ENCODE data around the gene SMC1B. TPM values are rescaled to one million over a fixed set of nuclear protein-coding genes. Genes with fewer than 3 reads are reported as not detected.

SMC1B gene
- total and polyA plus RNA-seq, 2 experiments from 2014 or later, result 0.10 TPM; not detected in 1

DNA sequence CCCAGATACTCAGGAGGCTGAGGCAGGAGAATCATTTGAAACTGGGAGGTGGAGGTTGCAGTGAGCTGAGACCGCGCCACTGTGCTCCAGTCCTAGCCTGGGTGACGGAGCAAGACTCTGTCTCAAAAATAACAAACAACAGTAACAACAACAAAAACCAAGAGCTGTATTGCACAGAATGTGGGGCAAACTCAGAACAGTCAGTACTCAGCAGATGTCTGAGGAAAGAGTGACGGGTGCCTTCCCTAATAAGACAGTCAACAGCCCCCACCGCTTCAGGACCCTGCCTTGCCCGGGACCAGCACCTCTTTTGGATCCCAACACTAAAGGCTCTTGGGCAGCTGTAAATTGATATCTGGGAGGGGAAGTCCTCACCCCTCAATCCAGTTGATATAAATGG, 40.4 kb upstream of the SMC1B start (continued):
- TF ChIP-seq, protein P1, sequence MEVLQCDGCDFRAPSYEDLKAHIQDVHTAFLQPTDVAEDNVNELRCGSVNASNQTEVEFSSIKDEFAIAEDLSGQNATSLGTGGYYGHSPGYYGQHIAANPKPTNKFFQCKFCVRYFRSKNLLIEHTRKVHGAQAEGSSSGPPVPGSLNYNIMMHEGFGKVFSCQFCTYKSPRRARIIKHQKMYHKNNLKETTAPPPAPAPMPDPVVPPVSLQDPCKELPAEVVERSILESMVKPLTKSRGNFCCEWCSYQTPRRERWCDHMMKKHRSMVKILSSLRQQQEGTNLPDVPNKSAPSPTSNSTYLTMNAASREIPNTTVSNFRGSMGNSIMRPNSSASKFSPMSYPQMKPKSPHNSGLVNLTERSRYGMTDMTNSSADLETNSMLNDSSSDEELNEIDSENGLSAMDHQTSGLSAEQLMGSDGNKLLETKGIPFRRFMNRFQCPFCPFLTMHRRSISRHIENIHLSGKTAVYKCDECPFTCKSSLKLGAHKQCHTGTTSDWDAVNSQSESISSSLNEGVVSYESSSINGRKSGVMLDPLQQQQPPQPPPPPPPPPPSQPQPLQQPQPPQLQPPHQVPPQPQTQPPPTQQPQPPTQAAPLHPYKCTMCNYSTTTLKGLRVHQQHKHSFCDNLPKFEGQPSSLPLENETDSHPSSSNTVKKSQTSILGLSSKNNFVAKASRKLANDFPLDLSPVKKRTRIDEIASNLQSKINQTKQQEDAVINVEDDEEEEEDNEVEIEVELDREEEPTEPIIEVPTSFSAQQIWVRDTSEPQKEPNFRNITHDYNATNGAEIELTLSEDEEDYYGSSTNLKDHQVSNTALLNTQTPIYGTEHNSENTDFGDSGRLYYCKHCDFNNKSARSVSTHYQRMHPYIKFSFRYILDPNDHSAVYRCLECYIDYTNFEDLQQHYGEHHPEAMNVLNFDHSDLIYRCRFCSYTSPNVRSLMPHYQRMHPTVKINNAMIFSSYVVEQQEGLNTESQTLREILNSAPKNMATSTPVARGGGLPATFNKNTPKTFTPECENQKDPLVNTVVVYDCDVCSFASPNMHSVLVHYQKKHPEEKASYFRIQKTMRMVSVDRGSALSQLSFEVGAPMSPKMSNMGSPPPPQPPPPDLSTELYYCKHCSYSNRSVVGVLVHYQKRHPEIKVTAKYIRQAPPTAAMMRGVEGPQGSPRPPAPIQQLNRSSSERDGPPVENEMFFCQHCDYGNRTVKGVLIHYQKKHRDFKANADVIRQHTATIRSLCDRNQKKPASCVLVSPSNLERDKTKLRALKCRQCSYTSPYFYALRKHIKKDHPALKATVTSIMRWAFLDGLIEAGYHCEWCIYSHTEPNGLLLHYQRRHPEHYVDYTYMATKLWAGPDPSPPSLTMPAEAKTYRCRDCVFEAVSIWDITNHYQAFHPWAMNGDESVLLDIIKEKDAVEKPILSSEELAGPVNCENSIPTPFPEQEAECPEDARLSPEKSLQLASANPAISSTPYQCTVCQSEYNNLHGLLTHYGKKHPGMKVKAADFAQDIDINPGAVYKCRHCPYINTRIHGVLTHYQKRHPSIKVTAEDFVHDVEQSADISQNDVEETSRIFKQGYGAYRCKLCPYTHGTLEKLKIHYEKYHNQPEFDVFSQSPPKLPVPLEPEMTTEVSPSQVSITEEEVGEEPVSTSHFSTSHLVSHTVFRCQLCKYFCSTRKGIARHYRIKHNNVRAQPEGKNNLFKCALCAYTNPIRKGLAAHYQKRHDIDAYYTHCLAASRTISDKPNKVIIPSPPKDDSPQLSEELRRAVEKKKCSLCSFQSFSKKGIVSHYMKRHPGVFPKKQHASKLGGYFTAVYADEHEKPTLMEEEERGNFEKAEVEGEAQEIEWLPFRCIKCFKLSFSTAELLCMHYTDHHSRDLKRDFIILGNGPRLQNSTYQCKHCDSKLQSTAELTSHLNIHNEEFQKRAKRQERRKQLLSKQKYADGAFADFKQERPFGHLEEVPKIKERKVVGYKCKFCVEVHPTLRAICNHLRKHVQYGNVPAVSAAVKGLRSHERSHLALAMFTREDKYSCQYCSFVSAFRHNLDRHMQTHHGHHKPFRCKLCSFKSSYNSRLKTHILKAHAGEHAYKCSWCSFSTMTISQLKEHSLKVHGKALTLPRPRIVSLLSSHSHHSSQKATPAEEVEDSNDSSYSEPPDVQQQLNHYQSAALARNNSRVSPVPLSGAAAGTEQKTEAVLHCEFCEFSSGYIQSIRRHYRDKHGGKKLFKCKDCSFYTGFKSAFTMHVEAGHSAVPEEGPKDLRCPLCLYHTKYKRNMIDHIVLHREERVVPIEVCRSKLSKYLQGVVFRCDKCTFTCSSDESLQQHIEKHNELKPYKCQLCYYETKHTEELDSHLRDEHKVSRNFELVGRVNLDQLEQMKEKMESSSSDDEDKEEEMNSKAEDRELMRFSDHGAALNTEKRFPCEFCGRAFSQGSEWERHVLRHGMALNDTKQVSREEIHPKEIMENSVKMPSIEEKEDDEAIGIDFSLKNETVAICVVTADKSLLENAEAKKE (CRISPR knock-in tag; IDR thresholded peaks at IDR 0.05), result no peak
- TF ChIP-seq ZNF114 (CRISPR knock-in tag; IDR thresholded peaks at IDR 0.05), result no peak
- no peak for TF ChIP-seq JUNB (IDR thresholded peaks at IDR 0.05; ENCODE audit: unreplicated experiment)
- no peak for TF ChIP-seq STAT1 (IDR thresholded peaks at IDR 0.05; ENCODE audit: unreplicated experiment)

DNA sequence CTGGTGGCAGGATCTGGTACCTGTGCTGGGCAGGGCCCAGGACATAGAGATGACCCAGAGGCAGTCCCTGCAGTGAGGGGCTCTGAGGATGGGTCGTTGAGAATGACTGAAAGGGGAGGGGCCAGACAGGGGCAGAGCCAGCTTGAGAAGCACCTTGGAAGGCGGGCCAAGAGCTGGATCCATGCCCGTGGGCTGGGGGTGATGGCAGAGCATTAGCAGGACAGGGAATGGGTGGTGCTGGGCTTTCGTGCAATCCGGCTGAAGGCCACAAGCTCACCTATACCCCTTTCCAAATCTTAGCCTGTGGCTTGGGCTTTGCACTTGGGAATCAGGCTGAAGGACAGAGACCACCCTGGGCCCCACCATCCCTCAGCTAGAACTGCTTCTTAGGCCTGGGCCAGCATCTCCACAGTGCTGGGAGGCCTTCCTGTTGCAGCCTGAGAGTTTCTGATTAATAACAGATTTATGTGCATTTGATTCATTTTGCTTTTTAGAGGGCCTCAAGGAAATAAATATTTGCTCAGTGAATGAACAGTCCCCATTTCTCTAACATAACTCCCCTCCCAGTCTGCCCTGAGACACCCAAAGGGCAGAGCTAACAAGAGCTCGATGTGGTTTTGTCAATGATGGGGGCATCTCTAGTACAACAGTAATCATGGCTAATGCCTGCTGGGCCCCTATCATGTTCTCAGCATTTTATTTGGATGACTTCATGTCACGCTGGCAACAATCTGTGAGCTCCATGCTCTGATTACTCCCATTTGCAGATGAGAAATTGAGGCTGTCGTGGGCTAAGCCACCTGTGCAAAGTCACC, 39.4 kb upstream of the SMC1B start:
- no peaks in the 10 kb centered on the region for H3K36me3 ChIP-seq (ENCODE audit: insufficient read depth)
- H3K27me3 Mint-ChIP-seq (ENCODE audit: insufficient read depth, low read depth, poor library complexity), result peaks cover 5% of the 10 kb centered on the region
- no peaks in the 10 kb centered on the region; the same call in 2 of the 3 replicates for H3K36me3 Mint-ChIP-seq (ENCODE audit: low read depth)
- H3K9me2 ChIP-seq (ENCODE audit: insufficient read depth), result no peaks in the 10 kb centered on the region
- no peak overlapping the region for H3K4me2 ChIP-seq
- no peak overlapping the region for H3K27ac ChIP-seq (ENCODE audit: low read depth)
- H2AFZ ChIP-seq, result no peak overlapping the region
- H3K27me3 ChIP-seq (ENCODE audit: insufficient read depth), result no peaks in the 10 kb centered on the region
- no peak overlapping the region for H3K27ac Mint-ChIP-seq
- H3K4me3 ChIP-seq, result no peak overlapping the region
- DNase-seq (ENCODE audit: low spot score), result no peak
- ATAC-seq, result peak; percentile 31; the same call in 1 of the 3 replicates
- H4K20me1 ChIP-seq (replicated peaks; ENCODE audit: insufficient read depth), result no peaks in the 10 kb centered on the region
- TF ChIP-seq CREB1 (CRISPR knock-in tag; IDR thresholded peaks at IDR 0.05; ENCODE audit: low read depth), result no peak
- no peak for TF ChIP-seq ZNF331 (CRISPR knock-in tag; IDR thresholded peaks at IDR 0.05; ENCODE audit: low read depth)
- no peak for TF ChIP-seq ZNF114 (CRISPR knock-in tag; IDR thresholded peaks at IDR 0.05)
- H3K79me2 ChIP-seq (replicated peaks; ENCODE audit: insufficient read depth), result no peaks in the 10 kb centered on the region
- H3K4me3 Mint-ChIP-seq, result no peak overlapping the region
- no peaks in the 10 kb centered on the region for H3F3A ChIP-seq (replicated peaks; ENCODE audit: low read depth)
- no peaks in the 10 kb centered on the region for H3K4me1 ChIP-seq (ENCODE audit: insufficient read depth)
- no peaks in the 10 kb centered on the region for H3K9me3 Mint-ChIP-seq
- no peaks in the 10 kb centered on the region for H3K4me1 Mint-ChIP-seq
